ENCODE measurements around the gene LAMA4.

LAMA4 gene

DNA sequence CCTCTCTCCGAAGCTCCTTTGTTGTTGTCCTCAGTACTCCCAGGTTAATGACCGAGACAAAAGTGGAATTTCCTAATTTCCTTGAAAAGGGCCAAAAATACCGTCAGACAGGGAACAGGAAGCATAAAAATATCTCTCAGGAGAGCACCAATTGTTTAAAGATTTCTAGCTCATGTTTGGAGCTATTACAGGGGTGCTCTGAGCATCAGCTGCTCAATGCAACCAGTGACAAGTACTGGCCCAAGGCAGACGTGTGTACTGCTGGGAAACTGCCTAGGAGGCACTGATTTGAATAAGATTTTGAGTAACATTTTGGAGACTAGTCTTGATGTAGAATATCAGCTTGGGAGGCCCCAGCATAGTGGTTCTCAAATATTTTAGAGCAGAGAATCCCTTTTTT, 17.3 kb downstream of the LAMA4 start:
- no peak for DNase-seq (ENCODE audit: low spot score)

DNA sequence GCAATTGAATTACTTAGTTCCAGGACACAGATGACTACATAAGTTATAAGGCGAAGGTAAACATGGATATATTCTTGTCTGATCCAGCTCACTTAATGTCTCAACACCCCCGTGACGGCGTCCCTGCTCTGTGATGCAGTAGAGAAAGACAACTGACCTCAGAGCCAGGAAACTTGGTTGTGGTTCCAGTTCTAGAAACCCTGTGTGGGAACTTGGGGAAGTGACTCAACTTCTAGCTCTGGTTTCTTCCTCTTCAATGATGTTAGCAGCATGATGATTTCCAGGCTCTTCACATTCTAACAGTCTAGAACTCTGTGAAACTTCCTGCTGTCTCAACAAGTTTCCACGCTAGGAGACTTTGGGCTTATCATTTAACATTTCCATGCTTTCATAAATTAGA, 18.4 kb downstream of the LAMA4 start:
- DNase-seq (ENCODE audit: low spot score) = no peak

DNA sequence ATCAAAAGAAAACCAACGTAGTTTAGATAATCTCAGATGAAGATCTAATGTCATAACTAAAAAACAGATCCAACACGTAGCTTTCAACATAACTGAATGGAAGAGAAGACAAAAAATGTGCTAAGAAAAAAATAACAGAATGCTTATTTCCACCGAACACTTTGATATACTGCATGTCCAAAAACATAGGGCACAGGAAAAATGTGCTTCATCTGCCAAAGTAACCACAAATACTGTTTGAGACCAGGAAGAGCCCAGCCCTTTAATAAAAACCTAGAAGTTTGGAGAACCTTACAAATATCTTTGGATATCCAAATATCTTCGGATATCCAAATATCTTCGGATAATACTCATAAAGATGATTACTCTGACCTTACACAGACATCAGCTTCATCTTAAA, 19.8 kb downstream of the LAMA4 start:
- DNase-seq (ENCODE audit: low spot score) = no peak

DNA sequence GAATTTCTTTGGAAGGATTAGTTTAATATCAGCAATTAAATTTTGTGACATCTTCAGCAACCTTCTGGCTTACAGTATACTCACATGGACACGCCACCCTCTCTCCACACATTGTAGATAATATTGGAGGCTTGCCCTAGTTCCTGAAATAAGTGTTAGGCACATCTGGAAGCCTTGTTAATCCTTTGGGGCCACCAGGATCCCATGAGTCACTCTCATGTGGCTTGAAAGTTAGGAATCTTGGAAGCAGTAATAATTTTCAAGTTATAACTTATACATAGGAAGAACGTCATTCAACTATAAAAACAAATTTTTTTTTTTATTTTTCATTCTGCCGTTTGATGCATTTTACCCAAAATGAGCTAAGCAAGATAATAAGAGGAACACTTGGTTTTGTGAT, 20.5 kb downstream of the LAMA4 start:
- DNase-seq (ENCODE audit: low spot score) = no peak

DNA sequence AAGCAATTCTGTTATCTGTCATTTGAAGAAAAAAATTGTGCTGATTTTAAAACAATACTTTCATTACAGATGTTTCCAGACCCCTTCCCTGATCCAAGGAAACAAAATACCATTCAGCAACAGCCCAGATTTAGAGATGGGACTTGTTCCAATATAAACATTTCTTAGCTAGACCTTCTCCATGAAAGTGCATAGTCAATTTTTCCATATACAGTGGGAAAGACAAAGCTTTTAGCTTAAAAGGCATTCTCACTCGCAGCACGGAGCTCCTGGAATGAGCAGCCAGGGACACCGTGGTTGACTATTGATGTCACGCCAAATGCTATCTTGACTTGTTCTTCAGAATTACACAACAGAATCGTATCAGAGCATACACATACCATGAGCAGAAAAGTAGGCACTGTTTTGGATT, 21.5 kb downstream of the LAMA4 start:
- no peak for DNase-seq (ENCODE audit: low spot score)

DNA sequence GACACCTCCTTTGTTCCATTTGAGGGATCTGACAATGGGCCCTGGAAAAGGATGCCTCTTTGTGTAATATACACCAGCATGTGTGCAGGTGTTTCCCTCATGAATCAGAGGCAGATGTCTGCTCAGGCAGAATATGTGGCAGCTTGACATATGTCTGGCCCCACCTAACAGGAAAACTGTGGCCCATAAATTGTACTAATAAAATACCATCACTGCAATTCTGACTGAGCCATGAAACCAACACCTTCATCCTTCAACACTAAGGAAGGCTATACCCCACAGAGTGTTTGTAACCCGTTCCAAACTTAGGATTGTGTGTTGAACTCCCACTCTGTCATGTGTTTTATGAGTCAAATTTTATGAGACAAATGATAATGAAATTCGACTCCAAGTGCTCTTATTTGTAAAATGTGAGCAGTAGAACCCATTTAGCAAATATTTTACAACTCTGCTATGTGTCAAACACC, 22.7 kb downstream of the LAMA4 start:
- no peak for DNase-seq (ENCODE audit: low spot score)

DNA sequence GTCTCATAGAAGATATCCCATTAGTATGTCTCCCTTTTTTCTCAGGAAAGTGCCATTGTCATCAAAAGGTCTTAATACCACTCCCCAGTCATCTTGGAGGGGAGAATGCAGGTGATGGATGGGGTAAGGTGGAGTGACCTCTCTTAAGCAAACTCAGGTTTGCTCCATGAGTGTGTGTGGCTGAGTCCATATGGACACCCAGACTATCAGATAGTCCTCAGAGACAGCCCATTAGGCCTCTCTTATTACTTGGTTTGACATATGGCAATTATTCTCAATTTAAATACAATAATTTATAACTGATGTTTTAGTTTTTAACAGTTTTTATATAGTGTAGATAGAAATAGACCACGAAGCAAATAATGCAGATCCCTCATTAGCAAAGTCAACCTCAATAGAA, 23.2 kb downstream of the LAMA4 start:
- no peak for DNase-seq (ENCODE audit: low spot score)

DNA sequence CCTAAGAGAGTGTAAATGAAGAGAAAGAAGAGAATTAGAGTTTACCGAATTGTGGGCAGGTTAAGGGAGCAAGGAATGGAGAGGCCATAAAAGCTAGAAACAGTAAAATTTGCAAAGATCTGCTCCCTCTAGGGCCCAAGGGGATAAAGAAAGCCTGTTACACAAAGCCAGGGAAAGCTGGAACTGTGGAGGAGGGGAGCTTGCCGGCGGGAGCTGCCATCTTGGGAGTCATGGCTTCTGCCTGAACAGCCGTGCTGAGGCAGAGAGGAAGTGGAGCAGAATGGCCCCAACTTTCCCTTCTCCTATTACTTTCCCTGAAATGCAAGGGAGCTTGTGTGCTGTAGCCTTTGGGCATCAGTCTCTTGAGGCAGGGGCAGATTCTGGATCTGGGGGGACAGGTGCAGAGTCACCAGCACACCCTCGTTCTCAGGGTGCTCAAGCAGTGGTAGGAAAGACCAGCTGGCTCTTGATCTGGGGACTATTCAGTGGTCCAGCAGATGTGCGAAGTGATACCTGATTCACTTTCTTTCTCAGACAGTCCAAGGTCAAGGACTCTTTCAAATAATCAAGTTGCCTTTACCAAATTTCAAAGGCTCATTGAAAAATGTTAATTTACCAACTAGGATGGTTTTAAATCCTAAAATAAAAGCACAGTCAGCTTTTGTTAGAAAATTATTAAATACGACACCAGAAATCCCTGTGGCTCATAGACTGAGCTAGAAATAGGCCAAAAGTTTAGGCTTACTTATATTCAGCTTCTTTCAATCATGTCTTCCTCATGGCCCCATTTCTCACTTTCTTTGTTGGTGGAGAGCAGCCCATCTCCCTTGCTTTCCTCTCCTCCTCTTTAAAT, 25.7 kb downstream of the LAMA4 start:
- DNase-seq (ENCODE audit: low spot score) = no peak

DNA sequence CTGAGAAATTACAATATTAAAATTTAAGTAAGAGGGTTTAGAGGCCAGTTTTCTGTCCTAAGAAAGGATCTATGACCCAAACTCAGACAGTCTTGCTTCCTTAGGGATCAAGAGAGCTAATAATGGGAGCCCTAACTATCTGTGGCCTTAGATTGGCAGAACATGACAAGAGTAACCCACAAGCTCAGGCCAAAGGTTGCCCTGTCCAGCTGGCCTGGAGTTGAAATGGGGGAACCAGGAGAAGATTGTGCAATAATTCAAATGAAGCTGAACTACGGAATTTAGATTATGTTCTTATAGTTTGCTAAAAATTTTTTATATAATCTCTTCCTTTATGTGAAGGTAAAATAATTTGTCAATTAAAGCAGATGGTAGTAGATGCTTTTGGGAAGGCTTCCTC, 26.4 kb downstream of the LAMA4 start:
- no peak for DNase-seq (ENCODE audit: low spot score)

DNA sequence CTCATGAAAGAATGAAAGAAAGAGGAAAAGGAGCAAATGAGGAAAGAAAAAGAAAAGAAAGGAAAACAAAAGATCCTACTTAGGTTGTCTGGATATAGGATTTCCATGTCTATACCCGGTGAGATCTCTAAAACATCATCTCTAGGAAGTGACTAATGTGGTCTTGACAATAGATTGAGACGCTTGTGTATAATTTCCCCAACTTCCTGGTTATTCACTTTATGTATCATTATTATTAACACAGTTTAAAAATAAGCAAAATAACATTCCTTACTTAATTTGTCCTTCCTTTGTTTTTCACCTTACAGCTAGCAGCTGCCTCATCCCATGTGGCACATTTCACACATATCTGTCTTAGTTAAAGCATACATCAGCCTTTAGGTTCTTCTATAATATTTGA, 27.0 kb downstream of the LAMA4 start:
- DNase-seq (ENCODE audit: low spot score) = no peak

DNA sequence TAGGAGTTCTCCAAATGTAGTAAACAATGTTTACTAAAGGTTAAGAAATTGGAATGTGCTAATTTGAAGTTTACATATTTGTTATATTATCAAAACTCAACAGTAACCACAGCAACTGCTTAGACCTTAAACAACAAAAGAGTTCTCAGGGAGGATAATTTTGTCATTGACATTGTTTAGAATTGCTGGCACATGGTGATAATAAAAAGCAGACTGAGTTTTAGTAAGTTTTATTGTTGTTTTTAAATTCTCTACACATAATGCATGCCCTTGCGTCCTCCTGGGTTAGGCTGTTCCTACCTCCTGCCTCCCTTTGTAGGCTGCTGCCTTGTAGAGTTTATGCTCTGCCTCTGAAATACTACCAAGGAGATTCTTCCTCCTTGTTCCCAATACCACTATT, 28.7 kb downstream of the LAMA4 start:
- no peak for DNase-seq (ENCODE audit: low spot score)

DNA sequence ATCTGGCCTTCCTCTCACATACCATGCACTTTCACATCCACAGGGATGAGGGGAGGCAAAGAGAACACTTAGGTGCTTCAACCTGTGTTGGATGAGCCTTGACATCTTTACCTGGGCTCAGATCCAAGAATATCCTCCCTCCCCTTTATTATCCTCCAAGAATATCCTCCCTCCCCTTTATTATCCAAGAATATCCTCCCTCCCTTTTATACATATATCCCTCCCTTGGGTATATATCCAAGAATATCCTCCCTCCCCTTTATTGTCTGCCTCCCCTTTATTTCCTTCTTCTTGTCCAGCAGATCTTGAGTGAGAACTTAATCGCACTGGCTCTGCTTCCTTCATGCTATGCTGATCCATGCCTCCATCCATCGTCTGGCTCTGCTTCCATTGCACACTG, 30.3 kb downstream of the LAMA4 start:
- no peak for DNase-seq (ENCODE audit: low spot score)

DNA sequence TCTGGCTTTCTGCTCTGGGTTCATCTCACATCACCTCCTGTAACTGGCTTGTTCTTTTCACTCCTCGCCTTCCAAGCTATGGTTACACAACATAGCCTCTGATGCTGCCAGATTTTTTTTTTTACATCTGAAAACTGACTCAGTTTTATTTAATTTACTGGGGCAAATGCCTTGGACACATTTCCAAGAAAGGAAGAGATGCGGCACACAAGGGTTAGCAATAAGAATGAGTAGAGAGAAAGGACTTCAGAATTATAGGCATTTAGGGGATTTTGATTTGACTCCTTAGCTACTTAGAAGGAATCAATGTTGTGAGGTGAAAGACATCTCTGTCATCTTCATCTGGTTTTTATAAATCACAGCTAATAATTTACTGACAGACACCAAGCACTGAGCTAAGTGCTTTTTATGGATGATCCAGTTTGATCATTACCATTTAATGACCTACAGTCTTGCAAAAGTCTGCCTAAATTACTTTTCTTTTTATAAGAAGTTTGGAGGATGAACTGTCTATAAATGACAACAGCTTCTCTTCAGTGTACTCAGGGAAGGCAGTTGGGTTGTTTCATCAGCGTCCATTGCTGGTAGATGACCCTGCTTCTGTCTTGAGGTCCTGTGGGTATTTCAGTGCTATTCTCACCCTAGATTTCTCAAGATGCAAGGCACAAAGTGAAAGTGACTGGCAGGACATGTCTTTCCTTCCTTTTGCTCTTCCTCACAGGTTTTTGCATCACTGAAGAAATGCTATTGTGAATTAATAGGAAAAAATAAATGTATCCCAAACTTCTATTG, 31.1 kb downstream of the LAMA4 start:
- DNase-seq (ENCODE audit: low spot score) = no peak

DNA sequence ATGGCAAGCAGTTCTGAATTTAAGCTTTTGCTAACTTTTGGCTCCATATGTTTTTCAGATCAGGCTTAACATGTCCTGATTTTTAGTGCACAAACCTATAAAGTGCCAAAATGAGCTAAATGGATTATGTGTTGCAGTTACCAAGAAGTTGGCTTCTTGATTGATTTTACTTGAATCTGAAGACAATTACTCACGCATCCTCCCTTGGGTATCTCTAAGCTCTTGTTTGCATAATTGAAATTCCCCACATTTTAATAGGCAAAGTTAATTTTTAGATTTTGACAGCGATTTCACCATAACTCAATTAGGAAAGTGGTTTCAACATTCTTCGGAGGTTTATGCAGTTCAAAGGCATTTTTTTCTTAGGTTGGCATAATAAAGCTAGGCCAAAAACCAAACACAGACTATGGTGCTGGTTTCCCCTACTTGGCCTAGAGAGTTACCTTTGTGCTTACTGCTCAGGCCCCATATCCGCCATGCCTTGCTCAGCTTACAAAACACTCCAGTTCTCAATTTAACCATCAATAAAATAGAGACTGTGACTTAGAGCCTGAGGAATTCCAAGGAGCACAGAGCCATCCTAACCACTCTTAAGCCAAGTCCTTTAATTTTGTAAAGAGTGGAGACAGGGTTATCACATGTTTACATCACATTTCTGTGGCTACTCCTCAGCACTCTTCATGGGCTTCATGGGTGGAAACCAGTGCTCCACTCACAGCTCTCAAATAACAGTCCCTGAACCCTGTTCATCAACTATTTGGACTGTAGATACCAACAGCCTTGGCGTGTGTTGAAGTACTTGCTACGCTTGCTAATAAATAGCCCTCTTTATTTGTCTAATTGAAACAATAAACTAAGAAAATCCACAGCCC, 32.1 kb downstream of the LAMA4 start:
- no peak for DNase-seq (ENCODE audit: low spot score)

DNA sequence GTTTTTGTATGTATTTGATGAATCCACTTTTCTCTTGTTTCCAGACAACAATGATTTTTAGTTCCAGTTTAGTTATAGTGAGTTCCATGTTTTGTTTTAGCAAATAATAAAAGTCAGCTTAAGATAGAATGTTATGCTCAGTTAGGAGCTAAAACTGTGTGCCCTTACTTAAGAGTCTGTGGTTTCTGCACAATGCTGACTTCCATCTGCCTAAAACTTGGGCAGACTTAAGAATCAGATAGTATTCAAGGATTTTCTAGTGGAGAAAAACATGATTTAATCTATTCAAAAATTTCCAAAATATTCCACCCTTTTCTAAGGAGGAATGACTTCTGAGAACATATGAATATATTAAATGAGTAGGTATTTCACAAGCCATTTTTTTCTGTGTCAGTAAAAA, 32.8 kb downstream of the LAMA4 start:
- no peak for DNase-seq (ENCODE audit: low spot score)

DNA sequence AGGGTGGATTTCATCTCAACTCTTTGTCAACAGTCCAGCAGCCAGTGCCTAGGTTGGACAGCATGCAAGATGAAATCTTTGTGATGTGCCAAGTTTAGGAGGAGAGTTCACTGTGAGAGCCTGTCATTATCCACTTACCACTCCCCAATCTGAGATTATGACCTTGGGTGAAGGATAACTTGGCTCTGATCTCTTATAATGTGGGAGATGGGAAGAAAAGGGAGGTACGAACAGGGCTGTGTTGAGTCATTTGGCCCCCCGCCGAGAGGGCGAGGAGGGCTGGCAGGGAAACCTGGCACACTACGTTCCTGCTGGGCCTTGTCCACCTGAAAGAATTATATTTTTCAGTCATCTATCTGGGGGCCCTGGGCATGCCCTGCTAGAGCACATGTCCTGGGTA, 35.8 kb downstream of the LAMA4 start:
- DNase-seq (ENCODE audit: low spot score) = no peak

DNA sequence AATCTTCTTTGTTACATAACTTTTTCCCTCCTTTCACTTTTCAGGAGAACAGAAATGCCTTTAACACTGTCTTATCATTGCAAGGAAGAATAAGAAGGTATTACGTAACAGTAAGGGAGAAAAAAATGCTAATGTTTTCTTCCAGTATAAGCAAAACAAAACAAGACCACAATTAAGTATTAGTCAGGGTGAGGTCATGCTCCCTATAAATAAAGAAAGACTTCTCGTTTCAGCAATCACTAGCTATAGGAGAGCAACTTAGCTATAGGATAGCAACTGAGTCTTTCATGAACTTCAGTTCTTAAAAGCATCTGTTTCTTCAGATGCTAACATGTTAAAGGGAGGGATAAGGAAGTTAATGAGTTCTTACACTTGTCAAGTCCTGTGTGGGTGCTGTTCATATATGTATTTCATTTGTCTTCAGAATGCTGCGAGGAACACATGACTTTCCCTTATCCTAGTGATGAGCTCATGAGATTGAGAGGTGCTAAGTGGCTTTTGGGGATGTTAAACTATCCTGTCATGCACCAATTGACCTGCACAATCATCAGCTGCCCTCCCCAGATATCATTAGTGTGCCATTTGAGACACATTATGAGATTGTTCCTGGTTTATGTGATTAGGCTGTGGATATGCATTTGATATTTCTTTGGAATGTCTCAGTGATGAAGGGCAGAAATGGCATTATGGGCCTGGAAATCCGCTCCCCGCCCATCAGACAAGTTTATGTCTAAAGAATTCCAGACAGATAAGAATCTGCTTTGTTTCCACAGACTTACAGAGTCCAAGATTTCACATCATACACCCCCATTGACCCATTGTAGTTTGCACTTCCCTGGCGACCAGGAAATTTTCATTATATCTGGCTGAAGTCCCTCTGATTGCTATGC, 37.5 kb downstream of the LAMA4 start:
- no peak for DNase-seq (ENCODE audit: low spot score)

DNA sequence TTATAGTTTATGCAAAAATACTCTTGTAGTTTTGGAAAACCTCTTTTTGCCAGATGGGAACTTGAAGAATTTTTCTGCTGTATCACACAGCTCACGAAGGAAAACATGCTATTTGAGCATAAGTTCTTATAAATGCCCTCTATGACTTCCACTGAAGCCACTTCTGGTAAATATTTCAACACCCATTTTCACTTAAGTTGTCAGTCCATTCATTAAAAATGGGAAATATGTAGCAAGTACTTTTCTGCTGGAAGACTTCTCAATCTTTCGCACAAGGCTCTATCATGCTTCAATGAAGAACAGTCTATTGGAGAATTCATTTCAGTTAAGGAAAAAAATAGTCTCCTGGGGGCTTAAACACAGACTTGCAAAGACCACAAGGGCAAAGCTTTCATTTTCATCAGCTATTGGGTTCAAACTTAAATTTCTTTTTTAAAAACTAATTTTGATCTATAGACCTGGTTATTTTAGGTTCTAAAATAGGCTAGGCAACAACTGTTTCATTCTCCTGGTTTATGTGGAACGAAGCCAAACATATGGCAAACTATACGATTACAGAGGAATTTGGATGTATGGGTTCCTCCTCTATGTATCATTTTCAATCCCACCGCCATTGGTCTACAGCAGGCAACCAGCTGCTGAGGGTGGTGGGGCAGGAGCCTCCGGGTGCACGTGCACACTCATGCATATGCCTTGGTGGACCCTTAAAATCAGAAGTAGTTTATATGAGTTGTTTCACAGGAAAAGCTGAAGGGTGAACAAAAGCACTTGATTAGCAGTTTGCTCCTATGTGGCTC, 38.7 kb downstream of the LAMA4 start:
- DNase-seq (ENCODE audit: low spot score) = no peak

DNA sequence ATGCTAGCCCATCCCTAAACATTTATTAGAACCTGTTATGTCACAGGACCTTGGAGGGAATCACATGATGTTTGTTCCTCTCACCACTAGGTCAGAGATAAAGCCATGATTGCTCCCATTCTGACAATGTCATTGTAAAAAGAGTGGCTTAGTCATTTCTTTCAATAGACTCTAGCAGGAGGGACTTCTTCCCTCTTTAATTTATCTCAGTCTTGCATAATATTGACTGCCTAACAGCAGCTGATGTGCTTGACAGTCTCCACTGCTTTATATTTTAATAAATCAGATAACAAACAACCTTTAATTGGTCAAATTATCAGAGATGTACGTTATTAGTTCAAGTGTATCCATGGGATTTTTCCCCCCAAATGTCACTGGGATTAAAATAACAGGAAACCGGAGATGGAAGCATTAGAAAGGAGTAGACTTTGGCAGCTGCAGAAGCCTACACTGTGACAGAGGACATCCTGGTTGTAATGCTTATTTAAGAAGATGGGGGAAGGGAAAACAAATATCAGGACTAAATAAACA, 39.6 kb downstream of the LAMA4 start:
- no peak for DNase-seq (ENCODE audit: low spot score)

DNA sequence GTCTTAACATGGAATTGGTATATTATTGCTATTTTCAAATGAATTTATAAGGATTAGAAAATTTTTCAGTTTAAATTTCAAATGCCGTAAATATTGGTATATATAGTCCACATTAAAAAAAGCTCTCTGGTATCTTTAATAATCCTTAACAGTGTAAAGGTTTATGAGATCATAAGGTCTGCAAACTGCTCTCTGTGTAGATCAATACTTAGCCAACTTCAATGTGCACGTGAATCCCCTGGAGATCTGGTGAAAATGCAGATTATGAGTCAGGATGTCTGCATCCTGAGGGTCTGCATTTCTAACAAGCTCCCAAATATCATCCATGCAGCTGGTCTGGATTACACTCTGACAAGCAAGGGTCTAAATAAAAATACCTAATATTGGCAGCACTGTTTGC, 43.5 kb downstream of the LAMA4 start:
- DNase-seq (ENCODE audit: low spot score) = no peak
